ENCODE data around the gene PAPSS2.

DNA sequence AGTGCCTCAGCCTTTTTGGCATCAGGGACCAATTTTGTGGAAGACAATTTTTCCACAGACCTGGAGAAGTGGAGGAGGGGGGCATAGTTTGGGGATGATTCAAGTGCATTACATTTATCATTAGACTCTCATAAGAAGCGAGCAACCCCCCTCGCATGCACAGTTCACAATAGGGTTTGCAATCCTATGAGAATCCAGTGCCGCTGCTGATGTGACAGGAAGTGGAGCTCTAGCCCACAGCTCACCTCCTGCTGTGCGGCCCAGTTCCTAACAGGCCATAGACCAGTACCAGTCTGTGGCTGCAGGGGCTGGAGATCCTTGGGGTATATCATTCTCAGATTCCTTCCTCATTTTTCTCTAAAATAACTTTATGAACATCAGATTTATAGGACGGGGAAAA, 107.6 kb downstream of the PAPSS2 start:
- TF ChIP-seq RAD21 (IDR thresholded peaks at IDR 0.05) (no peak), HNF4G (IDR thresholded peaks at IDR 0.05) (no peak), FOXA1 (IDR thresholded peaks at IDR 0.05) (no peak), TAF1 (conservative IDR thresholded peaks at IDR 0.05) (no peak), SP1 (IDR thresholded peaks at IDR 0.05) (no peak), RXRA (IDR thresholded peaks at IDR 0.05) (no peak)
- TF ChIP-seq, protein P1, sequence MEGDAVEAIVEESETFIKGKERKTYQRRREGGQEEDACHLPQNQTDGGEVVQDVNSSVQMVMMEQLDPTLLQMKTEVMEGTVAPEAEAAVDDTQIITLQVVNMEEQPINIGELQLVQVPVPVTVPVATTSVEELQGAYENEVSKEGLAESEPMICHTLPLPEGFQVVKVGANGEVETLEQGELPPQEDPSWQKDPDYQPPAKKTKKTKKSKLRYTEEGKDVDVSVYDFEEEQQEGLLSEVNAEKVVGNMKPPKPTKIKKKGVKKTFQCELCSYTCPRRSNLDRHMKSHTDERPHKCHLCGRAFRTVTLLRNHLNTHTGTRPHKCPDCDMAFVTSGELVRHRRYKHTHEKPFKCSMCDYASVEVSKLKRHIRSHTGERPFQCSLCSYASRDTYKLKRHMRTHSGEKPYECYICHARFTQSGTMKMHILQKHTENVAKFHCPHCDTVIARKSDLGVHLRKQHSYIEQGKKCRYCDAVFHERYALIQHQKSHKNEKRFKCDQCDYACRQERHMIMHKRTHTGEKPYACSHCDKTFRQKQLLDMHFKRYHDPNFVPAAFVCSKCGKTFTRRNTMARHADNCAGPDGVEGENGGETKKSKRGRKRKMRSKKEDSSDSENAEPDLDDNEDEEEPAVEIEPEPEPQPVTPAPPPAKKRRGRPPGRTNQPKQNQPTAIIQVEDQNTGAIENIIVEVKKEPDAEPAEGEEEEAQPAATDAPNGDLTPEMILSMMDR (IDR thresholded peaks at IDR 0.05; ENCODE audit: low read depth, low read length, missing input control) = no peak
- TF ChIP-seq, protein P2, sequence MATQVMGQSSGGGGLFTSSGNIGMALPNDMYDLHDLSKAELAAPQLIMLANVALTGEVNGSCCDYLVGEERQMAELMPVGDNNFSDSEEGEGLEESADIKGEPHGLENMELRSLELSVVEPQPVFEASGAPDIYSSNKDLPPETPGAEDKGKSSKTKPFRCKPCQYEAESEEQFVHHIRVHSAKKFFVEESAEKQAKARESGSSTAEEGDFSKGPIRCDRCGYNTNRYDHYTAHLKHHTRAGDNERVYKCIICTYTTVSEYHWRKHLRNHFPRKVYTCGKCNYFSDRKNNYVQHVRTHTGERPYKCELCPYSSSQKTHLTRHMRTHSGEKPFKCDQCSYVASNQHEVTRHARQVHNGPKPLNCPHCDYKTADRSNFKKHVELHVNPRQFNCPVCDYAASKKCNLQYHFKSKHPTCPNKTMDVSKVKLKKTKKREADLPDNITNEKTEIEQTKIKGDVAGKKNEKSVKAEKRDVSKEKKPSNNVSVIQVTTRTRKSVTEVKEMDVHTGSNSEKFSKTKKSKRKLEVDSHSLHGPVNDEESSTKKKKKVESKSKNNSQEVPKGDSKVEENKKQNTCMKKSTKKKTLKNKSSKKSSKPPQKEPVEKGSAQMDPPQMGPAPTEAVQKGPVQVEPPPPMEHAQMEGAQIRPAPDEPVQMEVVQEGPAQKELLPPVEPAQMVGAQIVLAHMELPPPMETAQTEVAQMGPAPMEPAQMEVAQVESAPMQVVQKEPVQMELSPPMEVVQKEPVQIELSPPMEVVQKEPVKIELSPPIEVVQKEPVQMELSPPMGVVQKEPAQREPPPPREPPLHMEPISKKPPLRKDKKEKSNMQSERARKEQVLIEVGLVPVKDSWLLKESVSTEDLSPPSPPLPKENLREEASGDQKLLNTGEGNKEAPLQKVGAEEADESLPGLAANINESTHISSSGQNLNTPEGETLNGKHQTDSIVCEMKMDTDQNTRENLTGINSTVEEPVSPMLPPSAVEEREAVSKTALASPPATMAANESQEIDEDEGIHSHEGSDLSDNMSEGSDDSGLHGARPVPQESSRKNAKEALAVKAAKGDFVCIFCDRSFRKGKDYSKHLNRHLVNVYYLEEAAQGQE (IDR thresholded peaks at IDR 0.05) = no peak
- TF ChIP-seq, protein P3, sequence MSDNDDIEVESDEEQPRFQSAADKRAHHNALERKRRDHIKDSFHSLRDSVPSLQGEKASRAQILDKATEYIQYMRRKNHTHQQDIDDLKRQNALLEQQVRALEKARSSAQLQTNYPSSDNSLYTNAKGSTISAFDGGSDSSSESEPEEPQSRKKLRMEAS (IDR thresholded peaks at IDR 0.05) = no peak

Measured in liver (tissue), 3 donors.